GM13977 (cell line): ENCODE data around the gene SAA4.
"Not testable (repeated sequence)": the region's sequence is repeated elsewhere in the genome, so short reads cannot be mapped to it uniquely, and the experiment has no call there.

Source experiments
- DNase-seq: peaks from one replicate; pipeline ENCODE4 v3.0.0; 2012; ENCODE audit warnings: low spot score
- in situ Hi-C: fragments of 300-500 bp; cut with MboI; formaldehyde crosslinking; loops from one replicate; pipeline ENCODE4 v1.12.0; 2022; ENCODE audit warnings: low sequenced_read_pairs, low pct_unique_long_range_greater_than_20kb, mixed read lengths, inconsistent platforms; ENCODE audit not compliant: unreplicated experiment
- TF ChIP-seq, protein P1 (sequence below): IDR thresholded peaks from 2 replicates; pipeline ENCODE4 v1.5.1; 2012; ENCODE audit warnings: mild to moderate bottlenecking, control low read depth; ENCODE audit not compliant: insufficient read depth; ENCODE audit errors: extremely low read depth, missing control alignments

The SAA4 gene

DNA sequence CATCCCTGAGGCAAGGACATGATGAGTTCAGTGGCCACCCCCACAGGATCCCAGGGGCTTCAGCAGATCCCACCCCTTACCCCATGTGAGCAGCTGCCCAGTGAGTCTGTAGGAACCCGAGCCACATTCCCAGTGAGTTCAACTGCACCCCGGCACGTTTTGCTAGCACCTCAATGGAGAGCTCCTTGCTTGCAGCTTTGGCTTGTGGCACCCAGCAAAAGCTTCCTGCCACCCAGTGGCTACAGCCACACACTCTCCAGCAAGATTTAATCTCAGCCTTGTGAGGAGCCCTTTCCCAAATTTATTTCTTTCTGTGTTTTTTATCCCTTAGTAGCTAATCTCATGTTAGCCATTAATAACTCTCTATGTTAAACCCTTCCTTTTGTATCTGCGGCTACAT is 33.5 kb upstream of the SAA4 start:
- TF ChIP-seq, protein P1, sequence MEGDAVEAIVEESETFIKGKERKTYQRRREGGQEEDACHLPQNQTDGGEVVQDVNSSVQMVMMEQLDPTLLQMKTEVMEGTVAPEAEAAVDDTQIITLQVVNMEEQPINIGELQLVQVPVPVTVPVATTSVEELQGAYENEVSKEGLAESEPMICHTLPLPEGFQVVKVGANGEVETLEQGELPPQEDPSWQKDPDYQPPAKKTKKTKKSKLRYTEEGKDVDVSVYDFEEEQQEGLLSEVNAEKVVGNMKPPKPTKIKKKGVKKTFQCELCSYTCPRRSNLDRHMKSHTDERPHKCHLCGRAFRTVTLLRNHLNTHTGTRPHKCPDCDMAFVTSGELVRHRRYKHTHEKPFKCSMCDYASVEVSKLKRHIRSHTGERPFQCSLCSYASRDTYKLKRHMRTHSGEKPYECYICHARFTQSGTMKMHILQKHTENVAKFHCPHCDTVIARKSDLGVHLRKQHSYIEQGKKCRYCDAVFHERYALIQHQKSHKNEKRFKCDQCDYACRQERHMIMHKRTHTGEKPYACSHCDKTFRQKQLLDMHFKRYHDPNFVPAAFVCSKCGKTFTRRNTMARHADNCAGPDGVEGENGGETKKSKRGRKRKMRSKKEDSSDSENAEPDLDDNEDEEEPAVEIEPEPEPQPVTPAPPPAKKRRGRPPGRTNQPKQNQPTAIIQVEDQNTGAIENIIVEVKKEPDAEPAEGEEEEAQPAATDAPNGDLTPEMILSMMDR, result no peak
- in situ Hi-C loops, result no loop called here
- no peak for DNase-seq

DNA sequence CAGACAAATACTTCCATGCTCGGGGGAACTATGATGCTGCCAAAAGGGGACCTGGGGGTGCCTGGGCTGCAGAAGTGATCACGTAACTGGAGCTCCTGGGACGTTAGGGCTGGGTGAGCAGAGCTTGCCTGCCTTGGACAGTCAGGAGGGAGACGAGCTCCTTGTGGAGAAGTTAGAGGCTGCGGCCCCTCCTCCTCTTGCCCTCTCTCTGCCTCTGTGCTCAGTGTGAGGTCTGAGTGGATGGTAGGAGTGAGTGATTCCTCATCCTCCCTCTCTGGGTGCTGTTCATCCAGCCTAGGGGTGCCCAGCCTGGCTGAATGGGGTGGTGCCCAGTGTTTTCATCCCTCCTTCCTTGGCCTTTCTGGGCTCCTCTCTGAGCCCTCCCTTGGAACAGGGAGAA is 32.6 kb upstream of the SAA4 start:
- DNase-seq, in situ Hi-C loops: not testable (repeated sequence)

DNA sequence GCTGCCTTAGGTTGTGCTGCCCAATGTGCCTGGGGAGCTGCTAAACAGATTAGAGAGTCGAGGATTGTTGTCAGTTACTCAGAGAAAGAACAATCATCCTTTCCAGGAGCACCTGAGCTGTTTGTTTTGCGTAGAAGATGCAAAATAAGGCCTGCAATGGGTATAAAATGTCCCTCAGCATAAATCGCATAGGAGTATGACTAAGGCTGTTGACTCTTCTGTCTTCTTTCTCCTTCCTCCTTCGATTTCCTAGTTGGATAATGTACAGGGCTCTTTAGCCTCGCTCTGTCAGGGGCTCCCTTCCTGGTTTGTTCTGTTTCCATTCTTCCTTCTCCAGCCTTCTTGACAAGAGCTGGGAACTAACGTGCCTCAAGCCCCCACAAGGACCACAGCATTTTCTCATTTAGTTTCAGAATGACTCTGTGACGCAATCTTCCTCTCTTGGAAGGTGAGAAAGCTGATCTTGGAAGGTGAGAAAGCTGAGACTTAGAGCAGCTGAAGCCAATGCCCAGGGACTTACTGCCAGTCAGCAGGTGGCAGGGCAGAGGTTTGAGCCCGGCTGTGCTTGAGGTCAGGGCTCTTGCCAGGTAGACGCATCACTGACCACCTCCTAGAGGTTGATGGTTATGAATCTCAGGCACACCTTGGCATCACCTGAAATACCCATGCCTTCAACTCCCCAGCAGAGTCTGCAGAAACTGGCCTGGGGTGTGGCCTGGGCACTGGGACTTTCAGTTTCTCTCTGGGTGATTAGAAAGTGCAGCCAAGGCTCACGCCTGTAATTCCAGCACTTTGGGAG is 30.9 kb upstream of the SAA4 start:
- in situ Hi-C loops, DNase-seq: not testable (repeated sequence)

DNA sequence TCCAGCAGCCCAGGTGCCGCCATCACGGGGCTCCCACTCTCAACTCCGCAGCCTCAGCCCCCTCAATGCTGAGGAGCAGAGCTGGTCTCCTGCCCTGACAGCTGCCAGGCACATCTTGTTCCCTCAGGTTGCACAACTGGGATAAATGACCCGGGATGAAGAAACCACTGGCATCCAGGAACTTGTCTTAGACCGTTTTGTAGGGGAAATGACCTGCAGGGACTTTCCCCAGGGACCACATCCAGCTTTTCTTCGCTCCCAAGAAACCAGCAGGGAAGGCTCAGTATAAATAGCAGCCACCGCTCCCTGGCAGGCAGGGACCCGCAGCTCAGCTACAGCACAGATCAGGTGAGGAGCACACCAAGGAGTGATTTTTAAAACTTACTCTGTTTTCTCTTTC is 29.3 kb upstream of the SAA4 start, which contains the start of gene SAA1:
SAA1 (plus strand) TSS at position 316 of the 400 bp plus-strand sequence. CDS start 624 bp downstream, outside the sequence.
- DNase-seq, result no peak
- TF ChIP-seq, protein P1, result no peak
- in situ Hi-C loops, result no loop called here

DNA sequence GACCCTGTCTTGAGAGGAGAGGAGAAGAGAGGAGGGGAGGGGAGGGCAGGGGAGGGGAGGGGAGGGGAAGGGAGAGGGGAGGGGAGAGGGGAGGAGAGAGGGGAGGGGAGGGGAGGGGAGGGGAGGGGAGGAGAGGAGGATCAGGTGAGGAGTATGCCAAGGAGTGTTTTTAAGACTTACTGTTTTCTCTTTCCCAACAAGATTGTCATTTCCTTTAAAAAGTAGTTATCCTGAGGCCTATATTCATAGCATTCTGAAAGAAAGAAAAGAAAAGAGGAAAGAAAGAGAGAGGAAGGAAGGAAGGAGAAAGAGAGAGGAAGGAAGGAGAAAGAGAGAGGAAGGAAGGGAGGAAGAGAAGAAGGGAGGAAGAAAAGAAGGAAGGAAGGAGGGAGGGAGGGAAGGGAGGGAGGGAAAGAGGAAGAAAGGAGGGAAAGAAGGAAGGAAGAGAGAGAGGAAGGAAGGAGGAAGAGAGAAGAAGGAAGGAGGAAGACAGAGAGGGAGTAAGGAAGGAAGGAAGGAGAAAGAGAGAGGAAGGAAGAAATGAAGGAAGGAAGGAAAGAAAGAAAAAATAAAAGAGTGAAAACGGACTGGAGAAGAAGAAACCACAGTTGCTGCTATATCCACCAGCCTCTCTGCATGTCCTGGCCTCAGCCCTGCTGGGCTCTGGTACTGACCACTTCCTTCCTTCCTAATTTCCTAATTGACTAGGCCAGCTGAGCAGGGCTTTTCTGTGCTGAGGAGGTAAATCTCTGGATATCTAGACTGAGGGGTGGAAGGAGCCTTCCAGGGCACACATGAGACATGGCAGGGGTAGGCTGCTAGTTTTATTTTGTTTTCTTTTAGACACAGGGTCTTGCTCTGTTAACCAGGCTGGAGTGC is 28.3 kb upstream of the SAA4 start:
- in situ Hi-C loops, result no loop called here
- DNase-seq, result no peak
- TF ChIP-seq, protein P1, result no peak

DNA sequence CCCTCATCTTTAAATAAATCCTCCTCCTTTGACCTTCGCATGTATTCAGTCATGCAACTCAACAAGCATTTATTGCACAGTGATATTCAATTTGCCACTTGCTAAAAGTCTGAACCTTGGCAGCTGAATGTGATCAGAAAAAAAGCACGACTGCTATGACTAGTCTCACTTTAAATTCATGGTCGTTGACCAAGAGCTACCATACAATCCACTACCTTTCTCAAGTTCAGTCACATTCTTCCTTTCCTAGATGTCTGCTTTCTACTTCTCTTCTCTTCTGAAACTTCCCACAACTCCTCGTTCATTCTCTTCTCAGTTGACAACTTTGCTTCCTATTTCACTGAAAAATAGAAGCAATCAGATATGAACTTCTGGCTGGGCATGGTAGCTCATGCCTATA is 27.4 kb upstream of the SAA4 start:
- in situ Hi-C loops, result no loop called here
- peak; percentile 45 for DNase-seq

DNA sequence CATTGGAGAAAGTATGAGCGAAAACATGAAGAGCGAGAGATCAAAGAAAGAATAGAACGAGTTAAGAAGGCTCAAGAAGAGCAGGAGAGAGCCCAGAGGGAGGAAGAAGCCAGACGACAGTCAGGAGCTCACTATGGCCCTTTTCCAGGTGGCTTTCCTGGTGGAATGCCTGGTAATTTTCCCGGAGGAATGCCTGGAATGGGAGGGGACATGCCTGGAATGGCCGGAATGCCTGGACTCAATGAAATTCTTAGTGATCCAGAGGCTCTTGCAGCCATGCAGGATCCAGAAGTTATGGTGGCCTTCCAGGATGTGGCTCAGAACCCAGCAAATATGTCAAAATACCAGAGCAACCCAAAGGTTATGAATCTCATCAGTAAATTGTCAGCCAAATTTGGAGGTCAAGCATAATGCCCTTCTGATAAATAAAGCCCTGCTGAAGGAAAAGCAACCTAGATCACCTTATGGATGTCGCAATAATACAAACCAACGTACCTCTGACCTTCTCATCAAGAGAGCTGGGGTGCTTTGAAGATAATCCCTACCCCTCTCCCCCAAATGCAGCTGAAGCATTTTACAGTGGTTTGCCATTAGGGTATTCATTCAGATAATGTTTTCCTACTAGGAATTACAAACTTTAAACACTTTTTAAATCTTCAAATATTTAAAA is 26.2 kb upstream of the SAA4 start:
- DNase-seq, in situ Hi-C loops: not testable (repeated sequence)

More for the DNA sequence above, 27.4 kb upstream of the SAA4 start:
- TF ChIP-seq, protein P1, result no peak

DNA sequence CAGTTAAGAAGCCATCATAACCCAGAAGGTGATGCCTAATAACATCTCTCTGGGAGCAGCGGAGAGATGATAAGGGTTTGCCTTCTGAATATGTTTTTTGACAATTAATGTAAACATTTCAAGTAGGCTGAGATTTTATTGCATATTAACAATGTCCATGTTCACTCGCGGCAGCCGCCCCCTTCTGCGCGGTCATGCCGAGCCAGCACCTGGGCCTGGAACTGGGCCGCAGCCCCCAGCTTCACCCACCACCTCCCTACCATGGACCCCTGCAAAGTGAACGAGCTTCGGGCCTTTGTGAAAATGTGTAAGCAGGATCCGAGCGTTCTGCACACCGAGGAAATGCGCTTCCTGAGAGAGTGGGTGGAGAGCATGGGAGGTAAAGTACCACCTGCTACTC is 25.1 kb upstream of the SAA4 start:
- DNase-seq, result no peak
- in situ Hi-C loops, result no loop called here
- TF ChIP-seq, protein P1, result no peak
